GM21515 (cell line): ENCODE results near the gene CEP170.

Source experiments
- ATAC-seq: cut with Tn5 transposase; IDR thresholded peaks from one replicate; pipeline ENCODE4 v1.9.1; 2021; ENCODE audit not compliant: unreplicated experiment

CEP170 gene

GRCh38 chr1:243268751-243269460 is 13.8 kb upstream of the CEP170 start:
- ATAC-seq, result no peak

DNA sequence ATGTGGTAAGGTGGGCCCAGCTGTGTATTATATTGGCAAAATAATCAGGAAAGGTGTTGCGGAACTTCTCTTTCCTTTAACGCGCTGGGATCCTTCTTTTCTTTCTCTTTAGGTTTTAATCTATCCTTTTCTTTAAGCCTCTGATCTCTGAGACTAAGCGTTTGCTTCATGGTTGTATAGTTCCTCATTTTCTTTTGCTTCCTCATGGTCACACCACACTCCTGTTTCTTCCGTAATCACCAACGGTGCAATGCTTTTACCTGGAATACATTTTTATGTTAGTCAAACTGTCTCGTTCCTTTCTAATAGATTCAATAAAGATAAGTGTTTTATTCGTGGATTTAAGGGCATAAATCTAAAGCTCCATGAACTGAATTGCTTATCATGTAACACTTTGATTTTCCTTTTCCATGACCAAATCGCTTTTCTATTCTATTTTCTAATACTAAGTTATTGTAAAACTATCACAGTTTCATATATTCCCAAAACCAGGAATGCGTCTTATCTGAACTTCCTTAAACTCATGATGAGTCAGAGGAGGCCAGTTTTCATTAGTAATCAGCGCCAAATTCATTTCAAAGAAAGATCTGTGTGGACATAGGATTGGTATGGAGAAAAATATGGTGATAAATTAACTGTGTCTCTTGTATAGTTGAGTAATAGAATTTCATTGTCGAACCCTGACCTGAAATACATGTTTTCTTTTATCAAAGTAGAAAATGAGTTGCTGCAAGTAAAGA is 13.0 kb upstream of the CEP170 start:
- no peak for ATAC-seq

DNA sequence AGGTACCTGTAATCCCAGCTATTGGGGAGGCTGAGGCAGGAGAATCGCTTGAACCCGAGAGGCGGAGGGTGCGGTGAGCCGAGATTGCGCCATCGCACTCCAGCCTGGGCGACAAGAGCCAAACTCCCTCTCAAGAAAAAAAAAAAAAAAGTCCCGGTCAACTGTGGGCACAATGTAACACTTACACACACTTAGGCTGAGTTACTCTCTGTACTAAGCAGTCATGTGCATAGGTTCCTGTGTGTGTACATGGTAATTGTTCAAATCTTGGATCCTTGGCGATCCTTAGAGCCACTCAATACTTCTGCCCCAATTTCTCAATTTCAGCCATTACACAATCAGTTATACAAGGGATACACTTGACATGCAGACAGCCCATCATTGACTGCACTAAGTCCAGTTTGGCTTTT is 12.4 kb upstream of the CEP170 start:
- ATAC-seq, result no peak

GRCh38 chr1:243266231-243266630 is 11.2 kb upstream of the CEP170 start:
- ATAC-seq, result no peak

- no peak for ATAC-seq
These were observed 9.6 kb upstream of the CEP170 start for GRCh38 chr1:243264717-243265116.

- no peak for ATAC-seq
These were observed 6.3 kb upstream of the CEP170 start for GRCh38 chr1:243261390-243261789.

DNA sequence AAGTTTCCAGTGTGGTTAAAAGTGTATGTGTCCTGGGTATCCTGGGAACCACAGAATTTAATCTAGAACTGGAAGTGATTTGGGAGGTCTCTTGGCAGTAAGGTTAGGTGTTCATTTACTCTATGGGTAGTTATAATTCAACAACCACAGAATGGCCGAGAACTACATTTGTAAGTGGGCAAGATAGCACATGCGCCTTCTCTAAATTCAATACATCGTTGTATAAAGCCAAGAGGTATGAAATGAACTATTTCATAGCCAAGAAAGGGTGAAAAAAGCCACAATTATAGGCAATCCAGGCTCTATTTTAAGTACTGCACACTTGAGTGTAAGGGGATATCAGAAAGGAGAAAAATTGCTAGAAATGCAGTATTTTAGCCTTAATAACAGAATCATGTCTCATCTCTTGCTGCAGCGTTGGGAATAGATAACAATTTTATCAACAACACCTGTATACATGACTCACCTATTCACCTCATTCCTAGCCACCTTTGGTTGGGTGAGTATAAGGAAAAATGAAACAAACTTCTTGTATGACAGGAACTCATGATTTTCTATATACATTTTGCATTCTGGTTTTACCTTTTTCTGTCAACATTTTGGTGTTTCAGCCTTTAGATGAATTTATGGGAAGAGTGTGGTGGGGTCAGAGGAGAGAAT is 5.3 kb upstream of the CEP170 start:
- ATAC-seq, result no peak

DNA sequence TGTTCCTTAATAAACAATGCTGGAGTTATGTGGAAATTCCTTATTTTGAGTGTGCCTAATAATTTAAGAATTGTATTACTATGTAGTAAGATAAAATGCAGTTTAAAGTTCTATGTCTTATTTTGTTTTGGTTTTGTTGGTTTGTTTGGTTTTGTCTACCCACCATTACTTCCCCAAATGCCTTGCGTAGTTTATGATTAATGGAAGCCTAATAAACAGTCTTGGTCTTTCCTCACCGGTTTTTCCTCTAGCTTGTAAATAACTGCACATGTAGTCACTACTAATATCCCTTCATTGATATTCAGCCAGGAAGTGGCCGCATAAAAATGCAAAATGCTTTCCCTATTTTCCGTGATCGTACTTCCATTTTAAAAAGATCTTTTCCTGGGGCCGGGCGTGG is 3.6 kb upstream of the CEP170 start:
- no peak for ATAC-seq

DNA sequence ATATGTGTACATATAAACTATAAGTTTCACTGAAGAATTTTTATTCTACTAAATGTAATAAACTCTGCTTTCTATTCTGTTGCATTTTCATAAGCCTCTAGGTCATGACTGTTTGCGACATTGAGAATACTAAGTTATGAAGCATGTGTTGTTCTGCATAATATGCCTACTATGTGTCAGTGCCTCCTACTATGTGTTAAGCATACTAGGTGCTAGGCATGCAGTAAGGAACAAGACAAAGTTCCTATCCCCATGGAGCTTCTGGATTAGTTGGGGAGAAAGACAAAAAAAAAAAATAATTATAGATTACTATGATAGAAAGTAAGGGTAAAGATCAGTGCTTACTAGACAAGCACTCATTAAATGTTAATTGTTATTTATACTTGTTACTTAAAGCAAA is 2.1 kb upstream of the CEP170 start:
- no peak for ATAC-seq

GRCh38 chr1:243256590-243256989 is 1.5 kb upstream of the CEP170 start:
- no peak for ATAC-seq

DNA sequence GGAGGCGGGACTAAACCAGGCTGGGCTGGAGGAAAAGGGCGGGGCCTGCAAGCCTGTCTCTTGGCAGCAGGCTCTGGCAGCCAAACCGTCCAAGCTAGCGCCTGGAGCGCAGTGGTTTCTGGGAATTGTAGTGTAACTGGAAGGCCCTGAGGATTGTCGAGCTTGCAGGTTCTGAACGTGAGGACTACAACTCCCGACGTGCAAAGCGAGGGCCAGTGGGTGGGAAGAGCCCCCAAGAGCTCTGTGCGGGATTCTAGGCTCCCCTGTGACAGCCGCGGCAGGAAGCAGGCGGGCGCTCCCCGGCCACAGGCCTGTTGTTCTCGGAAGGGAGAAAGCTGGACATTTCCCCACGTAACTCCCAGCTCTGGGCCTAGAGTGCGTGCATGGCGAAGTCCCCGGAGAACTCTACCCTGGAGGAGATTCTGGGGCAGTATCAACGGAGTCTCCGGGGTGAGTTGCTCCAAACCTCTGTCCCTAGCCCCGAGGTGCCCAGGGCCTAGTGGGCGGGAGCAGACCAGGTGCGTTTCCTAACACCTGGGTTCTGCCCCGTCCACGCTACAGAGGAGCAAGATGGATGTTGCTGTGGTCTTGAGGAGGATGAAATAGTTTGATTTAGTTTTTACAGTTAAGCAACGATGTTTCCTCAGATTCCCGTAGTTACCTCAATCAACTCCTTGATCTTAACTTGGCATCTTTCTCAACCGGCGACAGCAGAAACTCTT is 871 bp upstream of the CEP170 start, which contains the start of gene SDCCAG8:
Gene SDCCAG8 (plus strand): TSS at position 251 of the 722 bp plus-strand sequence. CDS start 133 bp downstream, at position 384.
- peak; percentile 75 for ATAC-seq

GRCh38 chr1:243254233-243254926 is 701 bp downstream of the CEP170 start:
- peak; percentile 22 for ATAC-seq

- ATAC-seq, result no peak
These were observed 1.2 kb downstream of the CEP170 start for GRCh38 chr1:243253926-243254232.

DNA sequence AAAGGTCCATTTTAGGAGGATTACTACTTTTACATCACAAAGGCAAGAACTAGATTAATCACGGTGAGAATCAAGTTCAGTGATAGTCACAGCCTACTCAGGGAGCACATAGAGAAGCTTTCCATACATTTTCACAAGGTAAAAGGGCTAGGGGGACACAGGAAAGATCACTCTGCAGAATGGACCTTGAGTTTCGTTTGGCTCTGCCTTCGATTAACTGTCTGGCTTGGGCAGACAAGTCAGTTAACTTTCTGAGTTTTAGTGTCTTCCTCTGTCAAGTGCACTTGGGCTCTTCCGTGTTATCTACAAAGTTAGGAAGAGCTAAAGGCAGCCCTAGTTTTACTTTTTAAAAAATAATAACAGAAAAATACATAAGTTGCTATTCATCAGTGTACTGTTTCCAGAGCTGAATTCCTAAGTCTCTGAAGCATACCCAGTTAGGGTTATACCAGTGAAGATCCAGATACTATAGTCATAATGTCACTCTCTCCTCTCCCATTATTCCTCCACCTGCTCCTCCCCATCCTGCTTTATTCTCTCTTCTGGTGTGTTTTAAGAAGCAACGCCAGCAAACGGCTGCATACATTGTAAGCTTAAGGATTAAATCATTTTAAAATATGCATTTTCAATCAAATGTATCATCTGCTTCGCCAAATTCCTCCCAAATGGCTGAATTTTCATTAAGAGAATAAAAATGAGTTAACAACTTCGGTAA is 1.7 kb downstream of the CEP170 start:
- ATAC-seq, result no peak

DNA sequence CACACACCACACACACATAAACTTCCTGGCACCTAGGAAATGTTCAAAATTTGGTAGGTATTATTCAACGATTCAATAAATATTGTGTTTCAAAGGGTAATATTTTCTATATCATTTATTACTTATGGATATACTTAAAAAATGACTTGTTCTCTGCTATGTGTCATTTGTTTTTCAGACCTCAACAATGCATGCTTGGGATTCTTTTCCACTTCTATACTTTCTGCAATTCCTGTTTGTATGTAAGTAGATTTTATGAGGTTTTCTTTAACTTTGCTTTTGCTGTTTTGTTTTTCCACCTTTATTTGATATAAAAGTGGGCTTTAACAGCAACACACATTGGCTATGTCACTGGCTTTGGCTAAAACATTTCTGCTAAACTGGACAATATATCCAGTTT is 3.5 kb downstream of the CEP170 start:
- ATAC-seq, result no peak

DNA sequence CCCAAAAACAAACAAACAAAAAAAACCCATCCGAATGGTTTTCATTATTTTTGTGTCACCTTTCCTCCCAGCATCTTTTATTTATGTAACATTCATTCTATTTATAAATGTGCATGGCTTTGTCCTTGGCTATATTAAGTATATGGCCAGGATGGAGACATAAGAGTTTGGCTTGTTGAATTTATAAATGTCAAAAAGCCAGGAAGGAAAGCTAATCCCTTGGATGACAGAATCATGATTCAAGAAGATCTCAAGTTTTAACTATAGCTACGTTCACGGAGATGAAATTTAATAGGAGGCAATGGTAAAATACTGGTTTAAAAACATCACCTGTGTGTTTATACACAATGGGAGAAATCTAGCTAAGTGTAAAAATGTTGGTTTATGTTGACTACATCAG is 5.0 kb downstream of the CEP170 start:
- no peak for ATAC-seq

- ATAC-seq, result no peak
These were observed 5.9 kb downstream of the CEP170 start for GRCh38 chr1:243249214-243249613.

DNA sequence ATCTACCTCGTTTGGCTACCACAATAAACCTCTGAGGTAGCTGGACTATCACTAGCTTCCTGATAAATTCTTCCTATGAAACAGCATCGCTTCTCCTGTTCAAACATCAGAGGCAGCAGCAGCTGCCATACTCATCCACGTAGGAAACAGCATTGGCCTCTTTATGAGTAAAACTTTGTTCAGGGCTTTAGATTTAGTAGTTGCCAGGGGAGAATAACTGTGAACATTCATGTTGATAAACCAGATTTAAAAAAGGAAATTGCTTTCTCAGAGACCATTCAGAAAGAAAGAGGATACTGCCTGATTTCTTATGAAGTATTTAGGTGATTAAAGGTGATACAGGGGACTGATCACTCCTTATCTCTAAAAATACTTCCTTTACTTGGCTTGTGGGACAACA is 7.2 kb downstream of the CEP170 start:
- ATAC-seq, result no peak

DNA sequence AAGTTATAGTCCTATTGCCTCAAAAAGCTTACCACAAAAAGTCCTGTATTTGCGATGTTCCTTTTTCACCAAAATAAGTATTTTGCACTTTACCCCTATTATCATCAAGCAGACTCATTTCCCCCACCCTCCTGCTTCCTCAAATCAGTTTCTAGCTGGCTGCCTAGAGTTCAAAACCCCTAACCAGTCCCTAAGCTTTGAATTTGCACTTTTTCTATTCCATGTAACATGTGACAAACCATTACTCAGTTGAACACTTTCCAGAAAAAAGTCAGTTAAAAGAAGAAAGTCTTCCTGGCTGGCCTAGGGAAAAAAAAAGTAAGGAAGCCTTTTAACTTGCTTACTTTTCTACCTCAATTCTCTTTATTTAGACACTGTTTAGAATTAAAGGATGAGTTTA is 8.2 kb downstream of the CEP170 start:
- ATAC-seq, result no peak

DNA sequence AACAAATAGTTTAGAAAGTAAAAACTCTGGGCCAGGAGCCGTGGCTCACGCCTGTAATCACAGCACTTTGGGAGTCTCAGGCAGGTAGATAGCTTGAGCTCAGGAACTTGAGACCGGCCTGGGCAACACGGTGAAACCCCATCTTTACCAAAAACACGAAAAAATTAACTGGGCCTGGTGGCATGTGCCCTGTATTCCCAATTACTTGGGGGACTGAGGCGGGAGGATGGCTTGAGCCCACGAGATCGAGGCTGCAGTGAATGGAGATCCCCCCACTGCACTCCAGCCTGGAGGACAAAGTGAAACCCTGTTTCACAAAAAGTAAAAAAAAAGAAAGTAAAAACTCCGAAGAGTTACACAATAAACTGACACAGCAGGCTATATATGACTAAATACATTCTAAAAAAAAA is 10.6 kb downstream of the CEP170 start:
- peak; percentile 47 for ATAC-seq
